IMR-90 (cell line): ENCODE measurements around the gene SOCS4. TPM values are rescaled to one million over a fixed set of nuclear protein-coding genes. Genes with fewer than 3 reads are reported as not detected.

ENCODE experiments used
- ATAC-seq: fragments of 200-7000 bp; cut with Tn5 transposase; 2 replicates; pipeline ENCODE4 v1.9.1; 2020; ENCODE audit warnings: low read depth, mild to moderate bottlenecking, moderate library complexity
- BruUV-seq: library from RNA; stranded (reverse); fragments of 400-500 nt; replicated peaks from 2 replicates; lab custom pipeline; 2021; lab: Mats Ljungman, UMichigan
- CTCF ChIA-PET: fragments of 300-600 bp; formaldehyde crosslinking; extraction: SDS; loops from one replicate; lab custom pipeline; 2021; ENCODE audit warnings: antibody characterized with exemption; lab: Yijun Ruan, JAX
- POLR2A ChIA-PET: fragments of 300-600 bp; sonication (Branson Sonifier 250); formaldehyde crosslinking; loops from one replicate; lab custom pipeline; 2022; ENCODE audit warnings: antibody characterized with exemption; ENCODE audit not compliant: unreplicated experiment; lab: Charles Lee
- DNase-seq: peaks from one replicate; pipeline ENCODE4 v3.0.0; 2013
- H2AFZ ChIP-seq: replicated peaks from 2 replicates; pipeline ENCODE3; 2013; ENCODE audit warnings: low read length, mild to moderate bottlenecking; ENCODE audit not compliant: poor library complexity
- H2AK5ac ChIP-seq: 2 replicates; pipeline ENCODE4 v1.6.1; 2013; ENCODE audit warnings: low read depth, low read length, inconsistent platforms
- H2AK9ac ChIP-seq: replicated peaks from 2 replicates; pipeline ENCODE3; 2013; ENCODE audit warnings: mild to moderate bottlenecking, low read depth, low read length, moderate library complexity; ENCODE audit not compliant: poor library complexity
- H2BK120ac ChIP-seq: 2 replicates; pipeline ENCODE4 v1.6.1; 2013; ENCODE audit warnings: low read depth, low read length, inconsistent platforms
- H2BK15ac ChIP-seq: 3 replicates; pipeline ENCODE4 v1.6.1; 2013; ENCODE audit warnings: low read depth, low read length, inconsistent platforms
- H2BK20ac ChIP-seq: 2 replicates; pipeline ENCODE4 v1.6.1; 2013; ENCODE audit warnings: low read depth, mild to moderate bottlenecking, inconsistent platforms, low read length, moderate library complexity
- H2BK5ac ChIP-seq: 2 replicates; pipeline ENCODE4 v1.6.1; 2013; ENCODE audit warnings: mild to moderate bottlenecking, low read depth, low read length, inconsistent platforms; ENCODE audit not compliant: poor library complexity, severe bottlenecking
- H3K14ac ChIP-seq: replicated peaks from 2 replicates; pipeline ENCODE4 v1.6.1; 2013; ENCODE audit warnings: low read depth, low read length, inconsistent platforms
- H3K18ac ChIP-seq: 2 replicates; pipeline ENCODE4 v1.6.1; 2013; ENCODE audit warnings: low read depth, low read length, control low read depth
- H3K23ac ChIP-seq: 2 replicates; pipeline ENCODE4 v1.6.1; 2013; ENCODE audit warnings: low read depth, low read length, inconsistent platforms
- H3K27ac ChIP-seq: 2 replicates; pipeline ENCODE4 v1.5.1; 2013; ENCODE audit warnings: mild to moderate bottlenecking, control low read depth, low read length; ENCODE audit not compliant: insufficient read depth
- H3K27me3 ChIP-seq: 2 replicates; pipeline ENCODE4 v1.6.1; 2013; ENCODE audit warnings: low read length; ENCODE audit not compliant: control insufficient read depth, insufficient read depth
- H3K36me3 ChIP-seq: 2 replicates; pipeline ENCODE4 v1.6.1; 2013; ENCODE audit warnings: low read length, mixed read lengths; ENCODE audit not compliant: control insufficient read depth, insufficient read depth
- H3K4ac ChIP-seq: 2 replicates; pipeline ENCODE4 v1.6.1; 2013; ENCODE audit warnings: low read depth, low read length, inconsistent platforms
- H3K4me1 ChIP-seq: 2 replicates; pipeline ENCODE4 v1.6.1; 2013; ENCODE audit warnings: low read length, mixed read lengths; ENCODE audit not compliant: control insufficient read depth, insufficient read depth
- H3K4me2 ChIP-seq: 2 replicates; pipeline ENCODE4 v1.6.1; 2013; ENCODE audit warnings: low read depth, mild to moderate bottlenecking, control low read depth, low read length, moderate library complexity
- H3K4me3 ChIP-seq: 2 replicates; pipeline ENCODE4 v1.5.1; 2013; ENCODE audit warnings: low read depth, mild to moderate bottlenecking, control low read depth, low read length, moderate library complexity; ENCODE audit not compliant: insufficient read depth
- H3K56ac ChIP-seq: 2 replicates; pipeline ENCODE4 v1.6.1; 2013; ENCODE audit warnings: low read length, inconsistent platforms; ENCODE audit not compliant: insufficient read depth; ENCODE audit errors: extremely low read depth
- H3K79me1 ChIP-seq, 2 experiments: 2 replicates each; pipeline ENCODE4 v1.6.1; 2013; ENCODE audit warnings: low read length in 2 of 2, inconsistent platforms in 1 of 2, low read depth in 1 of 2
- H3K9ac ChIP-seq: 2 replicates; pipeline ENCODE4 v1.6.1; 2013; ENCODE audit warnings: low read depth, low read length, control low read depth
- H3K9me1 ChIP-seq: 2 replicates; pipeline ENCODE4 v1.6.1; 2013; ENCODE audit warnings: low read length, inconsistent platforms; ENCODE audit not compliant: insufficient read depth
- H3K9me3 ChIP-seq: 2 replicates; pipeline ENCODE4 v1.6.1; 2013; ENCODE audit warnings: low read length; ENCODE audit not compliant: control insufficient read depth, insufficient read depth
- H4K20me1 ChIP-seq: 2 replicates; pipeline ENCODE4 v1.6.1; 2013; ENCODE audit warnings: low read length, inconsistent platforms; ENCODE audit not compliant: insufficient read depth
- H4K5ac ChIP-seq: 2 replicates; pipeline ENCODE4 v1.6.1; 2013; ENCODE audit warnings: mild to moderate bottlenecking, low read depth, low read length, control low read depth
- H4K8ac ChIP-seq, 2 experiments: 2 replicates each; pipeline ENCODE4 v1.6.1; 2013; ENCODE audit warnings: low read depth in 2 of 2, low read length in 2 of 2, control low read depth in 1 of 2, inconsistent platforms in 1 of 2
- H4K91ac ChIP-seq: 2 replicates; pipeline ENCODE4 v1.6.1; 2013; ENCODE audit warnings: low read depth, low read length, inconsistent platforms; ENCODE audit not compliant: insufficient read depth
- CEBPB ChIP-seq: IDR thresholded peaks from 2 replicates; pipeline ENCODE4 v1.6.1; 2012; ENCODE audit warnings: low read depth, low read length, improper control_type of control experiment
- CTCF ChIP-seq: conservative IDR thresholded peaks from 2 replicates; pipeline ENCODE4 v1.5.1; 2012; ENCODE audit warnings: mild to moderate bottlenecking, low read depth, low read length, improper control_type of control experiment
- MAFK ChIP-seq: IDR thresholded peaks from 2 replicates; pipeline ENCODE4 v1.6.1; 2012; ENCODE audit warnings: low read depth, low read length, improper control_type of control experiment
- MAZ ChIP-seq: IDR thresholded peaks from 2 replicates; pipeline ENCODE4 v1.6.1; 2012; ENCODE audit warnings: low read depth, mild to moderate bottlenecking, low read length, improper control_type of control experiment, moderate library complexity, borderline replicate concordance
- NFE2L2 ChIP-seq: fragments of 150-350 bp; IDR thresholded peaks from 2 replicates; pipeline ENCODE4 v1.6.1; 2016; ENCODE audit warnings: low read depth, mild to moderate bottlenecking, low read length
- POLR2A ChIP-seq: IDR thresholded peaks from 2 replicates; pipeline ENCODE4 v1.6.1; 2012; ENCODE audit warnings: mild to moderate bottlenecking, low read depth, low read length
- RAD21 ChIP-seq: IDR thresholded peaks from 2 replicates; pipeline ENCODE4 v1.6.1; 2012; ENCODE audit warnings: low read length, improper control_type of control experiment
- RCOR1 ChIP-seq: IDR thresholded peaks from 2 replicates; pipeline ENCODE4 v1.6.1; 2012; ENCODE audit warnings: mild to moderate bottlenecking, low read length, improper control_type of control experiment; ENCODE audit not compliant: insufficient replicate concordance
- SMC3 ChIP-seq: fragments of 150-350 bp; IDR thresholded peaks from 2 replicates; pipeline ENCODE4 v1.6.1; 2016; ENCODE audit warnings: low read depth, mild to moderate bottlenecking, antibody characterized with exemption, low read length, moderate library complexity
- dilution Hi-C: fragments of 300-500 bp; cut with HindIII; formaldehyde crosslinking; loops from one replicate; pipeline ENCODE4 v1.14.3; 2018; ENCODE audit warnings: low sequenced_read_pairs; ENCODE audit not compliant: unreplicated experiment
- in situ Hi-C: fragments of 300-500 bp; cut with MboI; formaldehyde crosslinking; loops from 3 replicates; pipeline ENCODE4 v1.14.3; 2019; ENCODE audit warnings: low sequenced_read_pairs, inconsistent platforms, mixed read lengths
- intact Hi-C: fragments of 100-400 bp; cut with micrococcal nuclease; formaldehyde crosslinking; loops from 2 replicates; pipeline ENCODE4 v1.10.0; 2022
- polyA plus RNA-seq, 3 experiments: library from polyadenylated mRNA; depleted of rRNA; stranded (reverse); fragments of >200 nt; gene quantifications; 2 replicates each; pipeline ENCODE4 v1.2.3, GENCODE V29; 2012; ENCODE audit warnings: low replicate concordance in 1 of 3
- total RNA-seq: library from RNA; depleted of rRNA; stranded (reverse); fragments of >200 nt; gene quantifications from 2 replicates; pipeline ENCODE4 v1.2.3, GENCODE V29; 2012

SOCS4 gene
- total and polyA plus RNA-seq, 2 of the 4 experiments (the other 2 are of a cell fraction) = 4.6 to 12.7 TPM

- no peak overlapping the region for H3K4me3 ChIP-seq
- H3K9ac ChIP-seq = no peak overlapping the region
- no peak overlapping the region for H3K27ac ChIP-seq
- H3K18ac ChIP-seq = no peak overlapping the region
- no peak overlapping the region for H2BK5ac ChIP-seq
- no peak overlapping the region for H4K5ac ChIP-seq
- H3K4me1 ChIP-seq = peaks cover 6% of the 10 kb centered on the region
- no peak overlapping the region for H3K23ac ChIP-seq
- H3K36me3 ChIP-seq = peaks cover 10% of the 10 kb centered on the region
- no peak overlapping the region for H3K4me2 ChIP-seq
- H3K27me3 ChIP-seq = no peaks in the 10 kb centered on the region
- dilution Hi-C loops = no loop called here
- DNase-seq = no peak
- no peak overlapping the region for H2AK5ac ChIP-seq
- no peak overlapping the region for H2BK15ac ChIP-seq
- ATAC-seq = no peak
- peaks cover 3 to 16% of the 10 kb centered on the region in 2 experiments; a peak in 3 of 4 replicates for H3K79me1 ChIP-seq
- H3K56ac ChIP-seq = no peak overlapping the region
- H3K9me3 ChIP-seq = no peaks in the 10 kb centered on the region
- H4K8ac ChIP-seq = no peak overlapping the region
- no peak overlapping the region for H3K14ac ChIP-seq
- ChIA-PET POLR2A (interaction anchor here (1.2 kb wide), 1 partner anchor 18 kb away, joined by 3 read pairs; the partner anchor contains the start of genes SOCS4 and WDHD1), CTCF (no interaction called here)
- intact Hi-C loops = no loop called here
- TF ChIP-seq RCOR1 (no peak), POLR2A (no peak), MAZ (no peak), CTCF (no peak), RAD21 (no peak), SMC3 (no peak), NFE2L2 (no peak), MAFK (no peak), CEBPB (no peak)
- H3K9me1 ChIP-seq = no peaks in the 10 kb centered on the region
- no peaks in the 10 kb centered on the region for H4K20me1 ChIP-seq
- H2AFZ ChIP-seq = no peak overlapping the region
- no peak overlapping the region for H4K91ac ChIP-seq
- no peak overlapping the region for H3K4ac ChIP-seq
- H2AK9ac ChIP-seq = no peak overlapping the region
- H2BK120ac ChIP-seq = no peak overlapping the region
- H2BK20ac ChIP-seq = no peak overlapping the region
- BruUV-seq = no TSS peak
- in situ Hi-C loops = no loop called here
These were observed 18.1 kb downstream of the SOCS4 start for GRCh38 chr14:55045087-55045486.
